Fibroblast of skin of scalp (primary cell): Measurements from ENCODE around the gene SPTLC3.

ENCODE experiments used
- DNase-seq: peaks from one replicate; pipeline ENCODE4 v3.0.0-alpha.2; 2013

SPTLC3 gene

DNA sequence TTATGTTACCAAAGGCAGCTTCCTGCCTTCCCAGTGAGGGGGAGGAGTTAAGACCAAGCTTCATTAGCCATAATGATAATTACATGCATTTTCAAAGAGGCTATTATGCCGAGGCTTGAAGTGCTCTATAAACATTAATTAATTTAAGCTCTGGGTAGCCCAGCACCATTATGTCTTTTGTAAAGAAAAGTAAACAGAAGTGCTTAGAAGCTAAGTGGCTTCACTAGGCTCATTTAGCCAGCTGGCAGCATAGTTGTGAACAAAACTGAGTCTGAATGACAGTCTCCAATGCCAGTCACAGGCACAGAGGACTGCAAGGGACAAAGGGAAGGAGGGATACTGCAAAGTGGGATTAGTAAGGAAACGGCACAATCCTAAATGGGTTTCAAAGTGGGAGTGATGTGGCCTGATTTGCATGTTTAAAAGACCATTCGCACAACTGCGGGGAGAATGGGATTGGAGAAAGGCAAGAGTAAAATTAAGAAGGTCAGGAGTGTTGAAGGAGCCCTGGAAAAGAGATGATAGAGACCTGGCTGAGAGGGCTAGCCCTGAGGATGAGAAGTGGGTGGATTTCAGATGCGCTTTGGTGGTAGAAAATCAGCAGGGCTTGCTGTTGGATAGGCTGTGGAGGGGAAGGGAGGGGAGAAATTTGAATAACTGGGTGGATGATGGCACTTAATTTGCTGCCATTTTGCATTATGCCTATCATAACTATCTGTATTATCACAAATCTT, 192.2 kb downstream of the SPTLC3 start:
- DNase-seq: no peak

DNA sequence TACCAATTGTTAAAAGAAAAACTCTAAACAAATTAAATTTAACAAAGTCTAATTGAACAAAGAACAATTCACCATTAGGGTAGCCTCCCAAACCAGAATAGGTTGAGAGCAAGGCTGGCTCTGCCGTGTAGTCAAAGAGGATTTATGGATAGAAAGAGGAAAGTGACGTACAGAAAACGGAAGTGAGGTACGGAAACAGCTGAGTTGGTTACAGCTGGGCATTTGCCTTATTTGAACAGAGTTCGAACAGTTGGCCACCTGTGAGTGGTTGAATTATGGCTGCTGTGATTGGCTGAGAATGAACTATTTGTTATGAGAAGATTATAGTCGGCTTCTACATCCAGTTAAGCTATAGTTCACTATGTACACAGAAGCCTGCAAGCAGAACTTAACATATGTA, 193.8 kb downstream of the SPTLC3 start:
- no peak for DNase-seq

DNA sequence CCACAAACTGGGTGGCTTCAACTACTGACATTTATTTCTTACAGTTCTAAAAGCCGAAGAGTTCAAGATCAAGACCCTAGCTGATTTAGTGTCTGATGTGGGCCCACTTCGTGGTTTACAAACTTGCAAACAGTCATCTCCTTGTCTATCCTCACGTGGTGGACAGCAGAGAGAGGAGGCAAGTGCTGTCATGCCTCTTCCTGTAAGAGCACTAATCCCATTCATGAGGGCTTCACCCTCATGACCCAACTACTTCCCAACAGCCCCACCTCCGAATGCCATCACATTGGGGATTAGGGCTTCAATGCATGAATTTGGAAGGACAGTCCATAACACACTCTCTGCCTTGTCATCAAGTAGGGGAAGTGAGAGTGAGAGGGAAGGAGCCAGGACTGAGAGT, 196.7 kb downstream of the SPTLC3 start:
- no peak for DNase-seq

- no peak for DNase-seq
Measured at GRCh38 chr20:13205848-13206434, 197.2 kb downstream of the SPTLC3 start.

DNA sequence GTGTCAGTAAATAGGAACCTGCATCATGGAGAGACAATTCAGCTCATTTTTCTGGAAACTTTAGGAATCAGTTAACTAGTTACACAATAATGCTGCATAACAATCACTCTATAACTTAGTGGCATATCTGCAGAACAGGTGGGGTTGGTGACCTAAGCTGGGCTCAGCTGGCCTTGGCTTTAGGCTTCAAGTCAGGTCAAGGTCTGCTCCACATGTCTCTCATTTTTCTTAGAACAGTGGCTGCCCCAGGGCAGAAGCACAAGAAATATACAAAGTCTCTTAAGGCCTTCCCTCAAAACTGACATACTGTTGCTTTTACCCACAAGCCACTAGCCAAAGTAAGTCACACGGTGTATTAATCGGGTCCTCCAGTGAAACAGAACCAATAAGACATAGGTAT, 198.2 kb downstream of the SPTLC3 start:
- no peak for DNase-seq

DNA sequence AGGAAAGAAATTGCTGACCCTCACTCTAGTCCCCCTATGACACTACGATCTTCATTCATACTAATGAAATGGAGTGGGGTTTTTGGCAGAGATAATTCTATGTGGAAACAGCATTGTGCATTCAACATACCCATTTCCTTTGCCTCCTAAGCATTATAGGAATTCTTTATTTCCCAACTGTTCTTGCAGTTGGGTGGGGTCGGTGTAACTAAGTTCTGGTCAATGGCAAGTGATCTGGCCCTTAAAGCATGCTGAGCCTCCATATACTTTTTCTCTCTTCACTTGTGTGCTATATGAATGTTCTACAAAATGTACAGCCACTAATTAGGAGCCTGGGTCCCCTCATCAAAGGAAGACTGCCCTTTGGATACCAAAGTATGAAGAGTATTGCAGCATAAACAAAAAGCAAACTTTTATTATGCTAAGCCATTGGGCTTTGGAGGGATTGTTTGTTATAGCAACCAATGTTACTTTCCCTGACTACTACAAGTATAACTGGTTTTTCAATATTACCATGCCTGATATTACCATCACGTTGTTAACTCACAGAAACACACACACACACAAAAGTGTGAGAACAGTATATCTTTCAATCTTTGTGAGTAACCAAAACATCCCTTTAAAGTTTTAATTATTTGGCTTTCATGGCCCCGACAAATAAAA, 203.3 kb downstream of the SPTLC3 start:
- DNase-seq: no peak

GRCh38 chr20:13212750-13213149, 204.0 kb downstream of the SPTLC3 start:
- peak; percentile 23 for DNase-seq

DNA sequence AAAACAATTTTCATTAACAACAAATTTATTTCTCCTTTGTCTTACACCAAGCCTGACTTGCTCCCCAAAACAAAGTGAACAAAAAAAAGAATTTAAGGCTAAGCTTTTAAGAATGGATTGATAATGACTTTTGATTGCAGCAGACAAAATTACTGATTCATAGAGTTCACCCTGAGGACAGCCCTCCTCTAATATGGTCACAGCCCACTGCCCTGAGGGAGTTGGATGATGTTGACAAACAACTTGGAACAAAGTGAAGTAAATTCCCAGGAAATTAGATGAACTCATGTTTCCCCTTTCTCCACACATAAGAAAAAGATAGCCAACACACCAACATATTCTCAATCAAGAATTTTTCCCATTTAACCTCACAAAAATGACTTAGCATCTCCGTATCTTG, 204.6 kb downstream of the SPTLC3 start:
- DNase-seq: no peak

DNA sequence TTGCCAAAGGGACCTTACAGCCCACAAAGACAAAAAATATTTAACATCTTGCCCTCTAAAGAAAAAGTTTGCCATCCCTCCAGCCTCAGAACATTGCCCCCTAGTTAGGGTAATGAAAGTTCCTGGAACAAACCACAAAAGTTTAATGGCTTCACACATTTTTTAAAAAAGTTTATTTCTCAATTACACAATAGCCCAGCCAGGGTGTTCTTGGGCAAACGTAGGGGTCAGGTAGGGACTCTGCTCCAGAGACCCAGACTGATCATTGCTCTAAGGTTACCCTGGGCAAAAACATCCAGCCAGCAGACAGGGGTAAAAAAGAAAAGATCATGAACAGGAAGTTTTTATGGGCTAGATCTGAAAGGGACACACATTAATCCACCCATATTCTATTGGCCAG, 207.8 kb downstream of the SPTLC3 start:
- no peak for DNase-seq
